Limb (tissue), 2 donors: ENCODE data around the gene NMB.

ENCODE experiments used
- DNase-seq, 2 donors: peaks; one replicate each; pipeline ENCODE4 v3.0.0-alpha.2; 2016; ENCODE audit errors: extremely low spot score in 2 of 2

NMB gene

GRCh38 chr15:84616235-84616634 lies 41.8 kb downstream of the NMB start:
- DNase-seq: no peak

- DNase-seq: no peak
Observed at GRCh38 chr15:84611631-84612030, 46.4 kb downstream of the NMB start.

GRCh38 chr15:84609818-84610525 lies 48.0 kb downstream of the NMB start:
- no peak for DNase-seq

GRCh38 chr15:84608707-84609284 lies 49.2 kb downstream of the NMB start:
- DNase-seq: no peak

- no peak for DNase-seq
Observed at GRCh38 chr15:84606653-84607120, 51.3 kb downstream of the NMB start.

GRCh38 chr15:84605554-84605882 lies 52.5 kb downstream of the NMB start:
- no peak for DNase-seq
